GM23338 (cell line): Measurements from ENCODE around the gene MYOM1. TPM values are rescaled to one million over a fixed set of nuclear protein-coding genes. Genes with fewer than 3 reads are reported as not detected.
"Not testable (repeated sequence)": the region's sequence is repeated elsewhere in the genome, so short reads cannot be mapped to it uniquely, and the experiment has no call there.

Source experiments
- ATAC-seq: fragments of 200-7000 bp; cut with Tn5 transposase; 3 replicates; pipeline ENCODE4 v1.9.1; 2020
- DNase-seq: peaks from one replicate; pipeline ENCODE4 v3.0.0-alpha.2; 2015; ENCODE audit warnings: low spot score
- H2AFZ ChIP-seq: fragments of 200-600 bp; sonication (generic); 2 replicates; pipeline ENCODE4 v1.8.0; 2016; ENCODE audit warnings: antibody characterized with exemption, mild to moderate bottlenecking, moderate library complexity
- H3F3A ChIP-seq: fragments of 200-600 bp; sonication (generic); replicated peaks from 2 replicates; pipeline ENCODE4 v1.8.0; 2017; ENCODE audit warnings: antibody characterized with exemption, mixed run types, low read depth
- H3K27ac ChIP-seq: fragments of 200-600 bp; sonication (generic); 2 replicates; pipeline ENCODE4 v1.6.1; 2016; ENCODE audit warnings: low read depth
- H3K27me3 ChIP-seq: fragments of 200-600 bp; sonication (generic); 2 replicates; pipeline ENCODE4 v1.8.0; 2016; ENCODE audit warnings: mild to moderate bottlenecking, mixed run types, moderate library complexity; ENCODE audit not compliant: insufficient read depth
- H3K36me3 ChIP-seq: fragments of 200-600 bp; sonication (generic); 2 replicates; pipeline ENCODE4 v1.8.0; 2016; ENCODE audit warnings: mild to moderate bottlenecking; ENCODE audit not compliant: insufficient read depth
- H3K4me1 ChIP-seq: fragments of 200-600 bp; sonication (generic); 2 replicates; pipeline ENCODE4 v1.8.0; 2016; ENCODE audit warnings: mild to moderate bottlenecking, moderate library complexity; ENCODE audit not compliant: insufficient read depth
- H3K4me2 ChIP-seq: fragments of 200-600 bp; sonication (generic); 2 replicates; pipeline ENCODE4 v1.7.1; 2017; ENCODE audit warnings: mixed run types
- H3K4me3 ChIP-seq: fragments of 200-600 bp; sonication (generic); 2 replicates; pipeline ENCODE4 v1.6.1; 2016; ENCODE audit warnings: mixed run types
- H3K79me2 ChIP-seq: fragments of 200-600 bp; sonication (generic); replicated peaks from 2 replicates; pipeline ENCODE4 v1.8.0; 2017; ENCODE audit warnings: mild to moderate bottlenecking; ENCODE audit not compliant: insufficient read depth
- H3K9me2 ChIP-seq: fragments of 200-600 bp; sonication (generic); 2 replicates; pipeline ENCODE4 v1.8.0; 2017; ENCODE audit not compliant: insufficient read depth
- H4K20me1 ChIP-seq: fragments of 200-600 bp; sonication (generic); replicated peaks from 2 replicates; pipeline ENCODE4 v1.8.0; 2017; ENCODE audit warnings: mild to moderate bottlenecking; ENCODE audit not compliant: insufficient read depth
- H3K27ac Mint-ChIP-seq: 2 replicates; pipeline ENCODE4 v1.8.0; 2020; ENCODE audit warnings: inconsistent platforms, mild to moderate bottlenecking, moderate library complexity, mixed read lengths
- H3K27me3 Mint-ChIP-seq: 3 replicates; pipeline ENCODE4 v1.8.0; 2022; ENCODE audit warnings: low read depth, mild to moderate bottlenecking, moderate library complexity, mixed read lengths, inconsistent platforms; ENCODE audit not compliant: insufficient read depth, poor library complexity
- H3K36me3 Mint-ChIP-seq: 3 replicates; pipeline ENCODE4 v1.8.0; 2021; ENCODE audit warnings: low read depth, mild to moderate bottlenecking, inconsistent platforms, moderate library complexity, mixed read lengths
- H3K4me1 Mint-ChIP-seq: 3 replicates; pipeline ENCODE4 v1.8.0; 2020; ENCODE audit warnings: mild to moderate bottlenecking, inconsistent platforms, mixed read lengths
- H3K4me3 Mint-ChIP-seq: 3 replicates; pipeline ENCODE4 v1.8.0; 2021; ENCODE audit warnings: moderate library complexity, mild to moderate bottlenecking, inconsistent platforms, mixed read lengths
- H3K9me3 Mint-ChIP-seq: 3 replicates; pipeline ENCODE4 v1.8.0; 2020; ENCODE audit warnings: moderate library complexity, mild to moderate bottlenecking, inconsistent platforms, mixed read lengths
- EZH2 ChIP-seq: fragments of 200-600 bp; sonication (generic); IDR thresholded peaks from one replicate; pipeline ENCODE4 v1.8.0; 2017; ENCODE audit warnings: antibody characterized with exemption, mild to moderate bottlenecking, low read depth; ENCODE audit not compliant: unreplicated experiment
- NANOG ChIP-seq: IDR thresholded peaks from 2 replicates; pipeline ENCODE4 v1.6.1; 2016; ENCODE audit warnings: antibody characterized with exemption, borderline replicate concordance
- ZNF331 ChIP-seq: fragments of 250-450 bp; sonication (Bioruptor Pico); IDR thresholded peaks from 2 replicates; pipeline ENCODE4 v1.5.0; 2020; ENCODE audit warnings: low read depth, mild to moderate bottlenecking, moderate library complexity
- polyA plus RNA-seq: library from polyadenylated mRNA; unstranded; fragments of >200 nt; fragmentation: Nextera tagmentation; extraction: Ambion mirVana; gene quantifications from 2 replicates; pipeline ENCODE4 v1.2.1, GENCODE V29; 2016
- total RNA-seq: library from RNA; depleted of rRNA; stranded (reverse); fragments of >200 nt; shearing (Covaris generic); gene quantifications from 2 replicates; pipeline ENCODE4 v1.2.3, GENCODE V29; 2014
- TF ChIP-seq, protein P1 (sequence below): fragments of 250-450 bp; sonication (Bioruptor Pico); IDR thresholded peaks from 2 replicates; pipeline ENCODE4 v1.5.0; 2020; ENCODE audit warnings: mild to moderate bottlenecking, moderate library complexity
- TF ChIP-seq, protein P2 (sequence below): IDR thresholded peaks from 2 replicates; pipeline ENCODE4 v1.6.1; 2016; ENCODE audit warnings: antibody characterized with exemption

Gene MYOM1
- total and polyA plus RNA-seq, 2 experiments from 2014 or later: 0.27 to 0.38 TPM

GRCh38 chr18:3066341-3067110 is 153.2 kb downstream of the MYOM1 start (continued):
- TF ChIP-seq, protein P1, sequence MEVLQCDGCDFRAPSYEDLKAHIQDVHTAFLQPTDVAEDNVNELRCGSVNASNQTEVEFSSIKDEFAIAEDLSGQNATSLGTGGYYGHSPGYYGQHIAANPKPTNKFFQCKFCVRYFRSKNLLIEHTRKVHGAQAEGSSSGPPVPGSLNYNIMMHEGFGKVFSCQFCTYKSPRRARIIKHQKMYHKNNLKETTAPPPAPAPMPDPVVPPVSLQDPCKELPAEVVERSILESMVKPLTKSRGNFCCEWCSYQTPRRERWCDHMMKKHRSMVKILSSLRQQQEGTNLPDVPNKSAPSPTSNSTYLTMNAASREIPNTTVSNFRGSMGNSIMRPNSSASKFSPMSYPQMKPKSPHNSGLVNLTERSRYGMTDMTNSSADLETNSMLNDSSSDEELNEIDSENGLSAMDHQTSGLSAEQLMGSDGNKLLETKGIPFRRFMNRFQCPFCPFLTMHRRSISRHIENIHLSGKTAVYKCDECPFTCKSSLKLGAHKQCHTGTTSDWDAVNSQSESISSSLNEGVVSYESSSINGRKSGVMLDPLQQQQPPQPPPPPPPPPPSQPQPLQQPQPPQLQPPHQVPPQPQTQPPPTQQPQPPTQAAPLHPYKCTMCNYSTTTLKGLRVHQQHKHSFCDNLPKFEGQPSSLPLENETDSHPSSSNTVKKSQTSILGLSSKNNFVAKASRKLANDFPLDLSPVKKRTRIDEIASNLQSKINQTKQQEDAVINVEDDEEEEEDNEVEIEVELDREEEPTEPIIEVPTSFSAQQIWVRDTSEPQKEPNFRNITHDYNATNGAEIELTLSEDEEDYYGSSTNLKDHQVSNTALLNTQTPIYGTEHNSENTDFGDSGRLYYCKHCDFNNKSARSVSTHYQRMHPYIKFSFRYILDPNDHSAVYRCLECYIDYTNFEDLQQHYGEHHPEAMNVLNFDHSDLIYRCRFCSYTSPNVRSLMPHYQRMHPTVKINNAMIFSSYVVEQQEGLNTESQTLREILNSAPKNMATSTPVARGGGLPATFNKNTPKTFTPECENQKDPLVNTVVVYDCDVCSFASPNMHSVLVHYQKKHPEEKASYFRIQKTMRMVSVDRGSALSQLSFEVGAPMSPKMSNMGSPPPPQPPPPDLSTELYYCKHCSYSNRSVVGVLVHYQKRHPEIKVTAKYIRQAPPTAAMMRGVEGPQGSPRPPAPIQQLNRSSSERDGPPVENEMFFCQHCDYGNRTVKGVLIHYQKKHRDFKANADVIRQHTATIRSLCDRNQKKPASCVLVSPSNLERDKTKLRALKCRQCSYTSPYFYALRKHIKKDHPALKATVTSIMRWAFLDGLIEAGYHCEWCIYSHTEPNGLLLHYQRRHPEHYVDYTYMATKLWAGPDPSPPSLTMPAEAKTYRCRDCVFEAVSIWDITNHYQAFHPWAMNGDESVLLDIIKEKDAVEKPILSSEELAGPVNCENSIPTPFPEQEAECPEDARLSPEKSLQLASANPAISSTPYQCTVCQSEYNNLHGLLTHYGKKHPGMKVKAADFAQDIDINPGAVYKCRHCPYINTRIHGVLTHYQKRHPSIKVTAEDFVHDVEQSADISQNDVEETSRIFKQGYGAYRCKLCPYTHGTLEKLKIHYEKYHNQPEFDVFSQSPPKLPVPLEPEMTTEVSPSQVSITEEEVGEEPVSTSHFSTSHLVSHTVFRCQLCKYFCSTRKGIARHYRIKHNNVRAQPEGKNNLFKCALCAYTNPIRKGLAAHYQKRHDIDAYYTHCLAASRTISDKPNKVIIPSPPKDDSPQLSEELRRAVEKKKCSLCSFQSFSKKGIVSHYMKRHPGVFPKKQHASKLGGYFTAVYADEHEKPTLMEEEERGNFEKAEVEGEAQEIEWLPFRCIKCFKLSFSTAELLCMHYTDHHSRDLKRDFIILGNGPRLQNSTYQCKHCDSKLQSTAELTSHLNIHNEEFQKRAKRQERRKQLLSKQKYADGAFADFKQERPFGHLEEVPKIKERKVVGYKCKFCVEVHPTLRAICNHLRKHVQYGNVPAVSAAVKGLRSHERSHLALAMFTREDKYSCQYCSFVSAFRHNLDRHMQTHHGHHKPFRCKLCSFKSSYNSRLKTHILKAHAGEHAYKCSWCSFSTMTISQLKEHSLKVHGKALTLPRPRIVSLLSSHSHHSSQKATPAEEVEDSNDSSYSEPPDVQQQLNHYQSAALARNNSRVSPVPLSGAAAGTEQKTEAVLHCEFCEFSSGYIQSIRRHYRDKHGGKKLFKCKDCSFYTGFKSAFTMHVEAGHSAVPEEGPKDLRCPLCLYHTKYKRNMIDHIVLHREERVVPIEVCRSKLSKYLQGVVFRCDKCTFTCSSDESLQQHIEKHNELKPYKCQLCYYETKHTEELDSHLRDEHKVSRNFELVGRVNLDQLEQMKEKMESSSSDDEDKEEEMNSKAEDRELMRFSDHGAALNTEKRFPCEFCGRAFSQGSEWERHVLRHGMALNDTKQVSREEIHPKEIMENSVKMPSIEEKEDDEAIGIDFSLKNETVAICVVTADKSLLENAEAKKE (CRISPR knock-in tag): no peak
- no peak for TF ChIP-seq NANOG
- TF ChIP-seq, protein P2, sequence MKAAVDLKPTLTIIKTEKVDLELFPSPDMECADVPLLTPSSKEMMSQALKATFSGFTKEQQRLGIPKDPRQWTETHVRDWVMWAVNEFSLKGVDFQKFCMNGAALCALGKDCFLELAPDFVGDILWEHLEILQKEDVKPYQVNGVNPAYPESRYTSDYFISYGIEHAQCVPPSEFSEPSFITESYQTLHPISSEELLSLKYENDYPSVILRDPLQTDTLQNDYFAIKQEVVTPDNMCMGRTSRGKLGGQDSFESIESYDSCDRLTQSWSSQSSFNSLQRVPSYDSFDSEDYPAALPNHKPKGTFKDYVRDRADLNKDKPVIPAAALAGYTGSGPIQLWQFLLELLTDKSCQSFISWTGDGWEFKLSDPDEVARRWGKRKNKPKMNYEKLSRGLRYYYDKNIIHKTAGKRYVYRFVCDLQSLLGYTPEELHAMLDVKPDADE: no peak
- TF ChIP-seq EZH2: no peak
- no peak for TF ChIP-seq ZNF331 (CRISPR knock-in tag)

DNA sequence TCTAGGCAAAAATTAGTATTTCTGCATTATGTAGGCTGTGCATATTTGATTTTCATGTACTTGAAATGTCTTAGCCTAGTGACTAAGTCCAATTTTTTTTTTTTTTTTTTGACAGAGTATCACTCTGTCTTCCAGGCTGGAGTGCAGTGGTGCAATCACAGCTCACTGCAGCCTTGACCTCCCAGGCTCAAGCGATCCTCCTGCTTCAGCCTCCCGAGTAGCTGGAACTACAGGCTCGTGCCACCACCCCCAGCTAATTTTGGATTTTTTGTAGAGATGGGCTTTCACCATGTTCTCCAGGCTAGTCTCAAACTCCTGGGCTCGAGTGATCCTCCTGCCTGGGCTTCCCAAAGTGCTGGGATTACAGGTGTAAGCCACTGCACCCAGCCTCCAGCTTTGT is 156.0 kb downstream of the MYOM1 start:
- not testable (repeated sequence) for H3K9me2 ChIP-seq, H3K27ac ChIP-seq, H3K4me3 Mint-ChIP-seq, H3K9me3 Mint-ChIP-seq, H3K79me2 ChIP-seq, H4K20me1 ChIP-seq, H3K27me3 ChIP-seq, H2AFZ ChIP-seq, H3K36me3 ChIP-seq, H3K4me1 Mint-ChIP-seq, H3K4me3 ChIP-seq, H3K4me1 ChIP-seq, H3K4me2 ChIP-seq, H3K36me3 Mint-ChIP-seq, H3K27me3 Mint-ChIP-seq, DNase-seq, ATAC-seq, H3F3A ChIP-seq, H3K27ac Mint-ChIP-seq
